Lower leg skin (tissue), 4 donors: Measurements from ENCODE around the gene VWA1. TPM values are rescaled to one million over a fixed set of nuclear protein-coding genes. Genes with fewer than 3 reads are reported as not detected.

Experiments
- DNase-seq, 2 donors: peaks; one replicate each; pipeline ENCODE4 v3.0.0-alpha.2; 2019; ENCODE audit warnings: low spot score in 2 of 2
- H3K4me3 ChIP-seq: fragments of 200-600 bp; sonication (generic); 2 replicates; pipeline ENCODE4 v1.5.1; 2017; ENCODE audit warnings: mild to moderate bottlenecking, low read depth; ENCODE audit not compliant: poor library complexity, severe bottlenecking
- CTCF ChIP-seq, 3 donors: fragments of 450-650 bp; IDR thresholded peaks; one replicate each; pipeline ENCODE4 v1.5.1; 2016; ENCODE audit warnings: antibody characterized with exemption in 3 of 3, mild to moderate bottlenecking in 3 of 3, moderate library complexity in 2 of 3
- POLR2A ChIP-seq, 2 donors: fragments of 450-650 bp; IDR thresholded peaks; one replicate each; pipeline ENCODE4 v1.6.1; 2016 to 2017; ENCODE audit warnings: antibody characterized with exemption in 2 of 2, mild to moderate bottlenecking in 1 of 2, moderate library complexity in 1 of 2
- WGBS, 2 donors: methylation state at CpG; one replicate each; pipeline ENCODE4 v1.1.5; 2018; 5-methylcytosine and 5-hydroxymethylcytosine counted together
- intact Hi-C: fragments of 100-400 bp; cut with DNase I; formaldehyde crosslinking; loops from one replicate; pipeline ENCODE4 v1.15.0; 2023; ENCODE audit warnings: low total_unique reads
- total RNA-seq, 4 donors: library from RNA; depleted of rRNA; stranded (reverse); fragments of >200 nt; gene quantifications; one replicate each; pipeline ENCODE4 v1.1.0, GENCODE V29; 2016

The VWA1 gene
- total RNA-seq, 4 donors from 2014 or later, result 26.5 to 36.4 (median 30.1) TPM

GRCh38 chr1:1421907-1422464, 13.5 kb upstream of the VWA1 start:
- TF ChIP-seq POLR2A (IDR thresholded peaks at IDR 0.05) (no peak), CTCF (IDR thresholded peaks at IDR 0.05) (no peak)
- intact Hi-C loops, result no loop called here
- no peak overlapping the region for H3K4me3 ChIP-seq
- WGBS, 2 donors, result 81 to 90% methylated on average over 7 of the region's 7 CpGs
- DNase-seq, result no peak

- DNase-seq, result no peak
- intact Hi-C loops, result no loop called here
- H3K4me3 ChIP-seq, result no peak overlapping the region
- TF ChIP-seq POLR2A (IDR thresholded peaks at IDR 0.05), result no peak
- TF ChIP-seq CTCF (IDR thresholded peaks at IDR 0.05), result no peak
- WGBS, 2 donors, result 69 to 71% methylated on average over 29 of the region's 29 CpGs
Observed at GRCh38 chr1:1422465-1423244, 12.8 kb upstream of the VWA1 start.

DNA sequence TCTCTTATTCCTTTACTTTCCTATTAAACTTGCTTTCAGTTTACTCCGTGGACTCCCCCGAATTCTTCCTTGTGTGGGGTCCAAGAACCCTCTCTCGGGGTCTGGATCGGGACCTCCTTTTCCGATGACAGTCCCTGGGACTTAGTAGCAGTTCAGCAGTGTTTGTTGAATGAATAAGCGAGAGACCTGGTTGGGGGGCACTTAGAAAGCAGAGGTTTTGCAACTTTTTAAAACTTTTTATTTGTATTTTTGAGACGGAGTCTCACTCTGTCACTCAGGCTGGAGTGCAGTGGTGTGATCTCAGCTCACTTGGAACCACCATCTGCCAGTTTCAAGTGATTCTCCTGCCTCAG, 12.3 kb upstream of the VWA1 start:
- TF ChIP-seq CTCF (IDR thresholded peaks at IDR 0.05), result no peak
- TF ChIP-seq POLR2A (IDR thresholded peaks at IDR 0.05), result no peak
- 79 to 87% methylated on average over 7 of the region's 7 CpGs for WGBS, 2 donors
- intact Hi-C loops, result no loop called here
- DNase-seq, result no peak
- no peak overlapping the region for H3K4me3 ChIP-seq

- WGBS, 2 donors, result 75 to 88% methylated on average over 15 of the region's 15 CpGs
- TF ChIP-seq CTCF (IDR thresholded peaks at IDR 0.05), result no peak
- no peak for TF ChIP-seq POLR2A (IDR thresholded peaks at IDR 0.05)
- intact Hi-C loops, result no loop called here
- no peak for DNase-seq
- H3K4me3 ChIP-seq, result no peak overlapping the region
Observed at GRCh38 chr1:1424707-1425106, 10.8 kb upstream of the VWA1 start.

- H3K4me3 ChIP-seq, result no peak overlapping the region
- intact Hi-C loops, result no loop called here
- 73 to 75% methylated on average over 12 of the region's 12 CpGs for WGBS, 2 donors
- TF ChIP-seq POLR2A (IDR thresholded peaks at IDR 0.05) (no peak), CTCF (IDR thresholded peaks at IDR 0.05) (no peak)
- DNase-seq, result no peak
Observed at GRCh38 chr1:1425426-1425752, 10.1 kb upstream of the VWA1 start.
